ENCODE results near the gene MIPOL1.

MIPOL1 gene

GRCh38 chr14:37593511-37594237, 395.9 kb downstream of the MIPOL1 start:
- no peak overlapping the region for H2BK120ac ChIP-seq (ENCODE audit: low read depth, low read length)
- H2BK15ac ChIP-seq (replicated peaks; ENCODE audit: low read depth), result no peak overlapping the region
- no CpG with 5 or more reads among the region's 14 CpGs for WGBS (ENCODE audit: extremely low coverage, insufficient coverage, low lambda C conversion rate)
- no peak overlapping the region for H3K4me3 ChIP-seq (ENCODE audit: low read length)
- H3K56ac ChIP-seq (ENCODE audit: low read length), result no peak overlapping the region
- peaks cover 2% of the 10 kb centered on the region for H3K4me1 ChIP-seq (ENCODE audit: control insufficient read depth, low read depth, low read length)
- no peak for DNase-seq
- peaks cover 40% of the 10 kb centered on the region for H3K27me3 ChIP-seq (ENCODE audit: insufficient read depth, low read length, poor library complexity)
- no peaks in the 10 kb centered on the region for H3K36me3 ChIP-seq (ENCODE audit: control insufficient read depth, insufficient read depth, low read length)
- no peak overlapping the region for H4K8ac ChIP-seq (ENCODE audit: low read depth, low read length)
- H2AK5ac ChIP-seq (ENCODE audit: low read length), result no peak overlapping the region
- H3K79me1 ChIP-seq (ENCODE audit: low read length), result no peaks in the 10 kb centered on the region
- H3K23ac ChIP-seq (ENCODE audit: low read length), result no peak overlapping the region
- H3K9ac ChIP-seq (ENCODE audit: low read length), result no peak overlapping the region
- no peak overlapping the region for H3K4me2 ChIP-seq (ENCODE audit: low read length)
- no peak overlapping the region for H4K5ac ChIP-seq (ENCODE audit: low read length)
- H3K79me2 ChIP-seq (ENCODE audit: control insufficient read depth, insufficient read depth, low read length), result no peaks in the 10 kb centered on the region
- no peak overlapping the region for H3K27ac ChIP-seq (ENCODE audit: low read depth, low read length)
- H3K4ac ChIP-seq (ENCODE audit: low read depth, low read length), result no peak overlapping the region
- H2BK5ac ChIP-seq (ENCODE audit: low read length), result no peak overlapping the region
- no peak overlapping the region for H3K18ac ChIP-seq (ENCODE audit: low read length)

- Histone ChIP-seq H3K27ac (ENCODE audit: low read depth, low read length) (no peak overlapping the region), H3K18ac (ENCODE audit: low read length) (no peak overlapping the region), H3K79me1 (ENCODE audit: low read length) (no peaks in the 10 kb centered on the region), H2AK5ac (ENCODE audit: low read length) (no peak overlapping the region), H3K4ac (ENCODE audit: low read depth, low read length) (no peak overlapping the region), H3K4me1 (ENCODE audit: control insufficient read depth, low read depth, low read length) (no peaks in the 10 kb centered on the region), H4K8ac (ENCODE audit: low read depth, low read length) (no peak overlapping the region), H2BK5ac (ENCODE audit: low read length) (no peak overlapping the region), H3K79me2 (ENCODE audit: control insufficient read depth, insufficient read depth, low read length) (no peaks in the 10 kb centered on the region), H3K9ac (ENCODE audit: low read length) (peak overlapping the region; percentile 4), H3K36me3 (ENCODE audit: control insufficient read depth, insufficient read depth, low read length) (no peaks in the 10 kb centered on the region), H3K23ac (ENCODE audit: low read length) (no peak overlapping the region), H3K4me3 (ENCODE audit: low read length) (no peak overlapping the region), H3K56ac (ENCODE audit: low read length) (peak overlapping the region; percentile 63), H3K27me3 (ENCODE audit: insufficient read depth, low read length, poor library complexity) (peaks cover 48% of the 10 kb centered on the region), H2BK15ac (replicated peaks; ENCODE audit: low read depth) (no peak overlapping the region), H3K4me2 (ENCODE audit: low read length) (peak overlapping the region; percentile 51), H4K5ac (ENCODE audit: low read length) (no peak overlapping the region), H2BK120ac (ENCODE audit: low read depth, low read length) (no peak overlapping the region)
- no CpG with 5 or more reads among the region's 56 CpGs for WGBS (ENCODE audit: extremely low coverage, insufficient coverage, low lambda C conversion rate)
- peak; percentile 90 for DNase-seq
Measured at GRCh38 chr14:37594238-37594970, 396.7 kb downstream of the MIPOL1 start.

- peak; percentile 65 for DNase-seq
- Histone ChIP-seq H2BK15ac (replicated peaks; ENCODE audit: low read depth) (no peak within 1 kb of the TSS), H3K27ac (ENCODE audit: low read depth, low read length) (no peak within 1 kb of the TSS)
Measured at GRCh38 chr14:37594971-37595808, 397.5 kb downstream of the MIPOL1 start, which contains the start of the genes FOXA1 and TTC6. TSS of gene FOXA1 (minus strand) at chr14:37595249. CDS start at chr14:37594972, 277 bp downstream. TSS of gene TTC6 (plus strand) at chr14:37595629. CDS start at chr14:37622065, 26,436 bp downstream.

DNA sequence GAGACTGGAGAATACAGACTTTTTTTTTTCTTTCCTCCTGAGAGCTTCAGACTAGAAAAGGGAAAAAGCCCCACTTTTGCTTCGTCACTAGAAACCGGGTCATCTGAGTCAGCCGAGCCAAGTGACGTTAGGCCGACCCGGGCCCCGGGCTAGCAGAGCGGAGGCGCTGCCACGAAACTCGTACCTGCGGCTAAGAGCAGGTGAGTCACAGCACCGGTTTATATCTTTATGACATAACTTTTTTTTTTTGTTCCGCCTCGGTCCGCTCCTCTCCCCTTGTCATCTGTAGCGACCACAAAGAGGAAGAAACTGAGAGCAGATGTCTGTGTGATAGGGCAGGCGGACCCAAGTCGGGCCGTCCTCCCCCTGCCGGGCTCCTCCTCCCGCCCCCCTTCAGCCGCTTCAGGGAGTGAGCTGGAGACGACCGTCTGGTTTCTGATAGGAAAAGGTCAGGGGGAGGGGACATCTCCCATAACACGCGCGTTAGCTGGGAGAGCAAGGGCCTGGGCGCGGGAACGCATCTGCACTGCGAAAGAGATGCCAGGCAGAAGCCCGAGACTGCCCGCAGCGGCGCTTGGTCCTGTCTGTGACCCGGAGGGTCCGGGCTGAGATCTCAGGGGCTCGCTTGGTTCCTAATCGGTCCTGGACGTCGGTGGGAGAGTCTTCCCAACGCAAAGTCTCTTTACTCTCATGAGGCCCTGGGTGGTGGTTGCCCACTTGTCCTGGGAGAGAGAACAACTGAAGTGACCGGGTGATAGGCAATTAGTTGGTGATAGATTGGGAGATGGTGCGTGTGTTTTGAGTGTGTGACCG, 398.3 kb downstream of the MIPOL1 start:
- H3K4ac ChIP-seq (ENCODE audit: low read depth, low read length), result no peak overlapping the region
- no peak overlapping the region for H3K4me3 ChIP-seq (ENCODE audit: low read length)
- no peak overlapping the region for H3K27ac ChIP-seq (ENCODE audit: low read depth, low read length)
- DNase-seq, result peak; percentile 70
- peak overlapping the region; percentile 35 for H3K4me2 ChIP-seq (ENCODE audit: low read length)
- H2BK15ac ChIP-seq (replicated peaks; ENCODE audit: low read depth), result no peak overlapping the region
- no peaks in the 10 kb centered on the region for H3K79me2 ChIP-seq (ENCODE audit: control insufficient read depth, insufficient read depth, low read length)
- no peak overlapping the region for H3K23ac ChIP-seq (ENCODE audit: low read length)
- H3K4me1 ChIP-seq (ENCODE audit: control insufficient read depth, low read depth, low read length), result no peaks in the 10 kb centered on the region
- peak overlapping the region; percentile 11 for H3K9ac ChIP-seq (ENCODE audit: low read length)
- H3K18ac ChIP-seq (ENCODE audit: low read length), result no peak overlapping the region
- WGBS (ENCODE audit: extremely low coverage, insufficient coverage, low lambda C conversion rate), result no CpG with 5 or more reads among the region's 46 CpGs
- no peak overlapping the region for H2BK120ac ChIP-seq (ENCODE audit: low read depth, low read length)
- peaks cover 60% of the 10 kb centered on the region for H3K27me3 ChIP-seq (ENCODE audit: insufficient read depth, low read length, poor library complexity)
- H3K36me3 ChIP-seq (ENCODE audit: control insufficient read depth, insufficient read depth, low read length), result no peaks in the 10 kb centered on the region
- no peaks in the 10 kb centered on the region for H3K79me1 ChIP-seq (ENCODE audit: low read length)
- H4K8ac ChIP-seq (ENCODE audit: low read depth, low read length), result no peak overlapping the region
- H4K5ac ChIP-seq (ENCODE audit: low read length), result no peak overlapping the region
- H3K56ac ChIP-seq (ENCODE audit: low read length), result no peak overlapping the region
- H2BK5ac ChIP-seq (ENCODE audit: low read length), result no peak overlapping the region
- H2AK5ac ChIP-seq (ENCODE audit: low read length), result no peak overlapping the region

More at GRCh38 chr14:37594971-37595808, 397.5 kb downstream of the MIPOL1 start, which contains the start of the genes FOXA1 and TTC6:
- H3K27me3 ChIP-seq (ENCODE audit: insufficient read depth, low read length, poor library complexity), result peaks cover 55% of the 10 kb centered on the region
- peak within 1 kb of the TSS; percentile 63 for H3K56ac ChIP-seq (ENCODE audit: low read length)
- no peaks in the 10 kb centered on the region for H3K79me2 ChIP-seq (ENCODE audit: control insufficient read depth, insufficient read depth, low read length)
- H3K23ac ChIP-seq (ENCODE audit: low read length), result no peak within 1 kb of the TSS
- no peak within 1 kb of the TSS for H4K8ac ChIP-seq (ENCODE audit: low read depth, low read length)
- no CpG with 5 or more reads among the region's 92 CpGs for WGBS (ENCODE audit: extremely low coverage, insufficient coverage, low lambda C conversion rate)
- H3K18ac ChIP-seq (ENCODE audit: low read length), result no peak within 1 kb of the TSS
- peak within 1 kb of the TSS; percentile 11 for H3K9ac ChIP-seq (ENCODE audit: low read length)
- no peak within 1 kb of the TSS for H4K5ac ChIP-seq (ENCODE audit: low read length)
- peak within 1 kb of the TSS; percentile 51 for H3K4me2 ChIP-seq (ENCODE audit: low read length)
- H3K79me1 ChIP-seq (ENCODE audit: low read length), result no peaks in the 10 kb centered on the region
- H3K36me3 ChIP-seq (ENCODE audit: control insufficient read depth, insufficient read depth, low read length), result no peaks in the 10 kb centered on the region
- no peak within 1 kb of the TSS for H3K4ac ChIP-seq (ENCODE audit: low read depth, low read length)
- no peaks in the 10 kb centered on the region for H3K4me1 ChIP-seq (ENCODE audit: control insufficient read depth, low read depth, low read length)
- H3K4me3 ChIP-seq (ENCODE audit: low read length), result no peak within 1 kb of the TSS
- no peak within 1 kb of the TSS for H2BK5ac ChIP-seq (ENCODE audit: low read length)
- H2AK5ac ChIP-seq (ENCODE audit: low read length), result no peak within 1 kb of the TSS
- no peak within 1 kb of the TSS for H2BK120ac ChIP-seq (ENCODE audit: low read depth, low read length)

DNA sequence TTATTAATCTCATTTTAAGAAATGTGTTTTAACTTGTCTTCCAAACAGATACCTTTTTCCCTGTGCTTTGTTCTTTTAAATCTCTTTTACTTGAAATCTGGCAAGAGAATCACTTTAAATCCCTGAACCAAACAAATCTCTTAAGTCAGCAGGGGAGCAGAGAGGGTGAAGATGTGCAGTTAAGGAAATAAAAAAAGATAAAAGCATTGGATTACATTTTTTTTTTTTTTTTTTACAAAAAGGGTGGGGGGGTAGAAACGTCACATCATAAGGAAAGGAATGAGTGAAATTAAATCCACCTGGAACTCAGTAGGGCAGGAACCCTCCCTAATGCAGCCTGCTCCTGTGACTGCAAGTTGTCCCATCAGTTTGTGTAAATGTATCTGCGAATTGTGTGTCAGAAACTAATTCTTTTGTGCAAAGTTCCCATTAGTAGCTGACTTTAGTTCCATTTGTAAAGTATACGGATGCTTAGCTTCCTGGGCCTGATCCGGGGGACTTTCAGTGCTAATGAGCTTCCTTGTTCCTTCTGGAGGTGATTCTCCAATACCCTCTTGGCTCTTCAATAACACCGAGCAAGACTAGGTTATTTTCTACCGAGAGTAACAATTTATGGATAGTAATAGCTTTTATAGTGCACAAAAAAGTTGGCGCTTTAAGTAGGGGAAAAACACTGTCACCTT, 399.2 kb downstream of the MIPOL1 start:
- no peak overlapping the region for H3K23ac ChIP-seq (ENCODE audit: low read length)
- H3K27me3 ChIP-seq (ENCODE audit: insufficient read depth, low read length, poor library complexity), result peaks cover 67% of the 10 kb centered on the region
- H4K8ac ChIP-seq (ENCODE audit: low read depth, low read length), result no peak overlapping the region
- H3K18ac ChIP-seq (ENCODE audit: low read length), result no peak overlapping the region
- H2BK120ac ChIP-seq (ENCODE audit: low read depth, low read length), result no peak overlapping the region
- no peak overlapping the region for H3K4me3 ChIP-seq (ENCODE audit: low read length)
- no peaks in the 10 kb centered on the region for H3K79me2 ChIP-seq (ENCODE audit: control insufficient read depth, insufficient read depth, low read length)
- no peak overlapping the region for H2AK5ac ChIP-seq (ENCODE audit: low read length)
- H3K4me2 ChIP-seq (ENCODE audit: low read length), result no peak overlapping the region
- H3K36me3 ChIP-seq (ENCODE audit: control insufficient read depth, insufficient read depth, low read length), result no peaks in the 10 kb centered on the region
- no peak overlapping the region for H3K27ac ChIP-seq (ENCODE audit: low read depth, low read length)
- no peaks in the 10 kb centered on the region for H3K4me1 ChIP-seq (ENCODE audit: control insufficient read depth, low read depth, low read length)
- H3K9ac ChIP-seq (ENCODE audit: low read length), result no peak overlapping the region
- H3K56ac ChIP-seq (ENCODE audit: low read length), result no peak overlapping the region
- no peak overlapping the region for H4K5ac ChIP-seq (ENCODE audit: low read length)
- DNase-seq, result no peak
- no peak overlapping the region for H3K4ac ChIP-seq (ENCODE audit: low read depth, low read length)
- no peak overlapping the region for H2BK15ac ChIP-seq (replicated peaks; ENCODE audit: low read depth)
- H2BK5ac ChIP-seq (ENCODE audit: low read length), result no peak overlapping the region
- WGBS (ENCODE audit: extremely low coverage, insufficient coverage, low lambda C conversion rate), result no CpG with 5 or more reads among the region's 7 CpGs
- no peaks in the 10 kb centered on the region for H3K79me1 ChIP-seq (ENCODE audit: low read length)

Measured in mesendoderm (in vitro differentiated cells).